HG03460 (cell line): Measurements from ENCODE around the gene TNIK.

Experiments
- ATAC-seq: cut with Tn5 transposase; IDR thresholded peaks from one replicate; pipeline ENCODE4 v1.9.1; 2021; ENCODE audit not compliant: unreplicated experiment

Gene TNIK

DNA sequence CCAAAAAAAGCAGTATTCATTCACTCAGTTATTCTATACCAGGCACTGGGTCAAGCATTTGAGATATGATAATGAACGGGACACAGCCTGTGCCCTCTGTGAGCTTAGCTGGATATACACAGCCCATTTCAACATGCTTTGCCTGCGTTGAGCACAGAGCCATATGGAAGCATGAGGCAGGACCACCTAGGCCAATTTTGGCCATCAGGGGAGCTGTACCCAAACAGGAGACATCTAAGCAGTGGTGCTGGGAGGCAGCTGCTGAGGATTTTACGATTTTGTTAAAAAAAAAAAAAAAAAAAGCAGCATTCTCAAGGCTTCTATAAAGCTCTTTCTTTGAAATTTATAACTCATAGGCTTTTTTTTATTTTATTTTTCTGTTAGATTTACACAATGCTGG, 346.5 kb downstream of the TNIK start:
- ATAC-seq = no peak

DNA sequence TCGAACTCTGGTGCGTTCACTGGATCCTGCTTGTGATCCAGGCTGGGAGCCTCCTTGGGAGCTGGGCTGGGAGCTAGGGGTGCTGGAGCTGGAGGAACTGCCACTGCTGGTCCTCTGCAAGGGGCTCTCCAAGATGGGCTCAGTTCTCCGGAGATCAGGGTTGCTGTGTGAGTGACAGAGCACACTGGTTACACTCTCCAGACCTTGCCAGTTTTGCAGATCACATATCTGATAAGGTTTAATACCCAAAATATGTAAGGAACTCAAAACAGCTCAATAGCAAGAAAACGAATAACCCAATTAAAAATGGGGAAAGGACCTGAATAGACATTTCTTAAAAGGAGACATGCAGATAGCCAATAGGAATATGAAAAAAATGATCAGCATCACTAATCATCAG, 349.5 kb downstream of the TNIK start:
- no peak for ATAC-seq

DNA sequence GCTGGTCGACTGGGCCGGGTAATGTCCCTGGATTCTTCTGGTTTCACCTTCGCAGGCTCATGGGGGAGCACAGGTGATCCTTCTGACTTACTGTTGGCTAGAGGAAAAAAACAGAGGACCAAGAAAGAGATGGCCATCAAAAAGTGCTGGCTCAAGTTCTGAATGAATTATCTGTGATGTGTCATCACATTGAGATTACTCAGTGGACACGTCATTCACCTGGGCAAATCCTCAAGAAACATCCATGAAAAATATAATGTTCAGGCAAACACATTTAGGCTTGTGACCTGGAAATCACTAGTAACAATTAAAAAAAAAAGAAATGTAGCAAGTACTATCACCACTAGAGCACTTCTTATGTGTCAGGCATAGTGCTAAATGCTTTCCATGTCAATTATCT, 352.1 kb downstream of the TNIK start:
- no peak for ATAC-seq

DNA sequence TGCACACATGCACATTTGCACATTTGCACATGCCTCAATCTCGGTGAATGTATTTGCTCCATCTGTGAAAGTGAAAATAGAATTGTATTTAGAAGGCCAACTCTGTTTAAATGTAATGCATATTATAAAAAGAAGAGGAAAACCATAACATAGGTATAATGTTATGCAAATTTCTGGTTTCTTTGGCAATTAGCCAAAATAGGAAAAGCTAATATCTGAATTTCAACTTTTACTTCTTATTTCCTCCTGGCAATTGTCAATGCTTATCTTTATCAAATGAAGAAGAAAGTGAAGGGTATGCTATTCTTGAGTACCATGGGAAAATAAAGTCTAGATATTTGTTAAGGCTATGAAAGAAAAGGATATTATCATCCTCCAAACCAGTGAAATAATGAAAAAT, 357.0 kb downstream of the TNIK start:
- no peak for ATAC-seq

DNA sequence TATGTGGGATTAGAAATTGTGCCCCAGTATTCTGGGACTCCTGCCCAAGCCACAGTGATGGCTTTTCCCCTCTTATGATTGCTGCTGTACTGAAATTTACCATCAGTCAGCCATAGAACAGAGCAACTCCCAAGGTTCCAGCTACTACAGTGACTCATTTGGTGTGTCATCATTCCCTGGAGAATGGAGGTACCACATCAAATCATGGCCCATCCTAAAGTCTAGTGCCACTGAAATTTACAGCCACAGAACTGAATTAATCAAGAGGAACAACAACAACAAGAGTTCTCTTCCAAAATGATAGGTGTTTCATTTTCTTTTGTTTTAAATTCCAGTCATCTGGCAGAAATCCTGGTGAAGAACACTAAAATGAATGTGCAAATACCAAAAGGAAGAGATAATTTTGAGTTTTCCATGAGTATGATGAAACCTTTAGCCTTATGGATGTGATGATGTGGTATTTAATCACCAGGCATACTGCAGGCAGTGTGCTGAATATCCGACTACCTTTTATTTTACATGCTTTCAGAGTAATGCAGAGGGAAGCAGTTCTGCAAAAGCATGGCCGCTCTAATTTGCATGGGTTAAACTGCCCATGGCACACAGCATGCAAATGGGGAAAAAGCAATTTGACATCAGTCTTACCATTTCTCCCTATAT, 358.1 kb downstream of the TNIK start:
- no peak for ATAC-seq

DNA sequence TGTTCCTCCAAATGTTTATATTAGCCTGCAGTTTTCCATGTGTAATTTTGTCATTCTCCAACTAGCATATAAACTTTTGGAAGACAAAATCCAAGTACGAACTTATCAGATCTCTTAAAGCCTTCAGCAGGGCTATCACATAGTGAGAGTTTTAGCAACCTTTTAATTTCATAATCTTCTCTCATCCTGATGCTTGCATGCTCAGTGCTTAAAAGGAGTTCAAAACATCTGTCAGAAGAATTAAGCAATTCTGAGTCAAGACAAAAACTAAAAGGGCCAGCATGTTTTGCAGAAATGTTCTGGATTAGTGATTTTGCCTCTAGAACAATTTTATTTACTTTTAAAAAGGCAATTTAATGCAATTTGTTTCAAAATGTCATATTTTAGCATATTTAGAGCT, 360.3 kb downstream of the TNIK start:
- no peak for ATAC-seq

DNA sequence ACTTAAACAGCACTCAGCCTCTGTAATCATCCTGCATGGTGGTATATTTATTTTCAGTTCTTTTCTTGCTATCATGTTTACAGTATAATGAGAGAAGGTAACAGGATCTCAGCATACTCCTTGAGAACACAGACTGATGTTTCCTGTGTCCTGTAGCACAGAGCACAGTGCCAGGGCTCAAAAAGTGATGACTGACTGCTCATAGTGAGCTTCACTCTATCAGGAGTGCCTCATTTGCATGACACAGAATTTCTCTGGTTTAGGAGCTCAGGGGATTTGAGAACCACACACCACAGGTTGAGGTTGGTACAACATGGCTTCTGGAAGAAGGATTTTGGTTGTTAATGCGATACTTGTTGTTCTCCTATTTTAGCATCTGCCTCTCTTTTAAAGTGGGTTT, 365.1 kb downstream of the TNIK start:
- ATAC-seq = peak; percentile 88

DNA sequence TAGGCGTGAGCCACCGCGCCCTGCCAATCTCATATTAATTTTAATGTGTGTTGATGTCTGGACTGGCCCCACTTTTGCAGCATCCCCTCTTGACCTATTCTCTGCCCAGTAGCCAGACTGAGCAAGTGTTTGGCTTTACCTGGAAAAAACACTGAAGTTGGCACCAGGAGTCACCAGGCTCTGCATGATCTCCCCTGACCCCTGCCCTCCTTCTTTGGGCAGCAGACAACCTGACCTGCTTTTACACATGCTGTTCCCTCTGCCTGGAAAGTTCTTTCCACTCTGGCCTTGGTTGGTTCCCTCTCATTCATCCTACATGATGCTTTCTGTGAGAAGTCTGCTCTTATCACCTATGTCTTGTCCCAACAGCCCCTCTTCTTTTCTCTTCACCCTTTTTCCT, 365.8 kb downstream of the TNIK start:
- ATAC-seq = no peak

DNA sequence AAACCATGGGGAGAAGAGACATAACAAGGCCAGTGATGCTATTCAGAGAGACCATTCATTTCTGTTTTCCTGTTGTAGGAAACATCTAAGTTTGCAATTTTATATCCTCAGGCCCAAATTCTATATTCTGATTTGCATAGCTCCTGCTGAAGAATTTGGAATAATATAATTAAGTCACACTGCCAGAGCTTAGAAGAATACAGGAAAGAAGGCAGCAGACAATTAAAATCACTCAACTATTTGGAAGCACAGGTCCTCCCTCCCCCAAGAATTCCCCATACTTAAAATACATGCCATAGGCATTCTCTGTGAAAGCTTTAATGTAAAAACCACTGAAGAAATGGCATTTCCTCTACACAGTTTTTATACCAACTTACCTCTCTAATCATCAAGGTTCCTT, 366.7 kb downstream of the TNIK start:
- ATAC-seq = no peak

DNA sequence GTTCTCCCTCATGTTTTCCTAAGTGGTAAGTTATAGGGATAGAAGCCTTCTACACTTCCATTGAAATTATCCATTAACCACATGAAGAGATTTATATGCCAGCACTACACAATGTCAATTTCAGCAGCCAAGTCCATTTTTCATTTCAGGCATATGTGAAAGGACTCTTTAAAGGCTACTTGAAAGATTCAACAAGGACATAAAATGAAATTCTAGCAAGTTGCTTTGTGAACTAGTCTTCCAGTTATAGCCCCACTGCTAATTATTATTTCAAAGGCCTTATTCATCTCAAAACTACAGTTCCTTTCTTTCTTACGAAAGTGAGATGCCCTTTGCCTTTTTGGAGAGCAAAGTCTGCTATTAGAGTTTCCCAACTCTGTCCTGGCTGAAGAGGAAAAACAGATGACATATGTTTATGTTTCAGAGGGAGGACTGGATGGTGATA, 367.7 kb downstream of the TNIK start:
- ATAC-seq = no peak

DNA sequence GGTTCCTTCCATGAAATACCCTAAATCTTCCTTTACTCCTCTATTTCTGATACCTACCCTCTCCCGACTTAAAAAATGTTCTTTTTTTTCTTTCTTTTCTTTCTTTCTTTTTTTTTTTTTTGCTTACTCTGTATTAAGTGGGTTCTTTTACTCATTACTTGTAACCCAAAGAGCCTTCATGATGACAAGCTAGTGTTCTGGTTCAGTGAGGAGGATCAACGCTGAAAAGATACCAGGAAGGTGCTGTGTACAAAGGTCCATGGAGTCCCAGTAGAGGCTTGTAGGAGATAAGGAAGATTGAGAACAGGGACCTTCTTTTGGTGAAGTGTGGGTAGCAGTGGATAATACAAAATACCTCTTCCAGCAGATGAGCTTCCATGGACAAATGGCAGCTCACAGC, 369.9 kb downstream of the TNIK start:
- ATAC-seq = no peak

DNA sequence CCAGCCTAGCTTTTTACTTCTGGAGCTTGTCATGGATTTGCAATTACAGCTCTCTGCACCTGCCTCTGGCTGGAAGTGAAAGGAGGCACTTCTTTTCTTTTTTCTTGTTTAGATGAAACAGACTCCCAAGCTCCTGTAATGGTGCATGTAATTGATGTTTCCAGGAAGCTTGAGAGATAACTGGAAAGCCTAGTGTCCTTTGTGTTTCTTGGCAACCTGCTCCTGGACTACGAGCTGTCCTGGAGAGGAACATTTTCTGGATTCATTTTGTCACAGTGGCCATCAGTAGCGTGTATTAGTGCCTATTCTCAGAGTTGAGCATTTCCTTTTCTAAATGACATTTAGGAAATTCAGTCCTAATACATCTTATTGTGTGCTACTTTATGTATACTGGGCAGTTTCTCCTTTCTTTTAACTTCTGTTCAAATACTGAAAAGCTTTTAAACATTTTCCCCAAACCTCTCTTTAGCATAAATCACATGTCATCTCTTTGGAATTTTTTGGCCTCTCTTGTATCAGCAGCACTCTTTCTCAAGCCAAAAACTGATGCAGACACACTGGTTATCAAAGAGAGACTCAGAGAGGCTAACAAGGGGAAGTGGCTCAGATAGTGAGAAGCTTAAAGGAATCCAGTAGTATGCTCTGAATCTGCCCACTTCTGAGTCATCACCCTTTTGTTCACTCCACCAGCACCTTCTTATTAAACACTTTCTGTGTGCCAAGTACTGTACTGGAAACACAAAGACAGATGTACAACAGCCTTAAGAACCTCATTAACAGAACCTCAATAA, 371.0 kb downstream of the TNIK start:
- ATAC-seq = no peak

DNA sequence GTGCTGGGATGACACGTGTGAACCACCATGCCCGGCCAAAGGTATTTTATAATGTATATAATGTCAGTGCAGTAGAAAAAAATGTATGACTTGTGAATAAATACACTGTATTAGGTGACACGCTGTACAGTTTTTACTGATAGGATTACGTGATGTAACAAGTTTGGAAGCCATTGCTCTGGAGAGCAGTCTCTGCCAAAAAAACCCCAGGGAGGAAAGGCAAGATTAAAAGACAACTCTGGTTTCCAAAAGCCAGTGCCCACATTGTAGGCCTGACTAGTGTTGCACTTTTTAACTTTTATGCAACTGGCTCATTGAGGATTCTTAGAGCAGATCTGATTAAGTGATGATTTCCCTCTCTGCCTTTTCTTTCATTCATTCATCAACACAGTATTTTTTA, 371.7 kb downstream of the TNIK start:
- ATAC-seq = no peak

DNA sequence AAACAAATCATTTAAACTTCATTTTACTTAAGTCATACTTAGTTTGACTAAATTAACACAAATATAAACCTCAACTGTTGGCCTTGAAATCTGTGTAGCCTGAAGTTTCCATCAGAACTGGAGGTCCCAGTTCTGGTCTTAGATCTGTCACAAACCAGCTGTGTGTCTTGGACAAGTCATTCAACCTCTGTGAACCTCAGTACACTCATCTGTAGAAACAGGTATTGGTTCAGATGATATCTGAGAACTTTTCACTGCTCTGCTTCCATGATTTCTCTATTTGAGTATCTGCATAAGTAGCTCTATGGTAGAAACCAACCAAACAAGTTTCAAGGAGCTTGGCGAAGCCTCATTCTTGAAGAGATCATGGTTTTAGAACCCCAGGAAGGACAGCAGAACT, 373.3 kb downstream of the TNIK start:
- ATAC-seq = no peak

DNA sequence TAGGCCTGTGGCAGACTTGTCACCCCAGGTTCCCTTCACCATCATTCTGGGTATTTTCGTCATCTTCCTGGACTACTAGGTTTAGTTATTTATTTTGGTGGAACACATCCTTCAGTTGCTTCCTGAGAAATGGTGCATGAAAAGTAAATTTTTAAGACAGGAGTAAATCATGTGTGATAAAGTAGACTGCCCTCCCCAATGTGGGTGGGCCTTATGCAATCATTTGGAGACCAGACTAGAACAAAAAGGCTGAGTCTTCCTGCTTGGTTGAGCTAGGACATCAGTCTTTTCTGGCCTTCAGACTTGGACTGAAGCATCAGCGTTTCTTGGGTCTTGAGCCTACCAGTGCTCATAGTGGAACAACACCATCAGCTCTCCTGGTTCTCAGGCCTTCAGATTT, 382.9 kb downstream of the TNIK start:
- no peak for ATAC-seq

DNA sequence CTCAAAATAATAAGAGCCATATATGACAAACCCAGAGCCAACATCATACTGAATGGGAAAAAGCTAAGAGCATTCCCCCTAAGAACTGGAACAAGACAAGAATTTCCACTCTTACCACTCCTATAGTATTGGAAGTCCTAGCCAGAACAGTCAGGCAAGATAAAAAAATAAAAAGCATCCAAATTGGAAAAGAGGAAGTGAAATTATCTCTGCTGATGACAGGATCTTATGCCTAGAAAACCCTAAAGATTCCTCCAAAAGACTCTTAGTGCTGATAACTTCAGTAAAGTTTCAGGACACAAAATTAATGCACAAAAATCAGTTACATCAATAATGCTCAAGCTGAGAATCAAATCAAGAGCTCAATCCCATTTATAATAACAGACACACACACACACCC, 387.8 kb downstream of the TNIK start:
- ATAC-seq = no peak

DNA sequence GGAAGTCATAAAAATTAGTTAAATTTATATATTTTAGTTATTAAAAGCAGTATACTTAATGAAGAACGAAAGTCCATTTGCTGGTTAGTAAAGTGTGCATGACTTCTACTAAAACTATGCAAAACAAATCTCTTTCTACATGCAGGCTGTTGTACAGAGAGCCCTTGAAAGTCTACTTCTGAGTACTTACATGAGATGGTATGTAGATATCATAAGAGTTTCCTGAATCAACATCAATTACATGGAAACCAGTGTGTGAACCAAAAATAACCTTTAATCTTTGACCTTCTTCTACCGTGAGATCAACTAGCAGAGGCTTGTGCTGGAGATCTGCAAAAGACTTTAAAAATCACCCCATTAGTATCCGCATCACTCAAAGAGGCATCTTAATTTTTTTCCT, 391.5 kb downstream of the TNIK start:
- ATAC-seq = no peak

DNA sequence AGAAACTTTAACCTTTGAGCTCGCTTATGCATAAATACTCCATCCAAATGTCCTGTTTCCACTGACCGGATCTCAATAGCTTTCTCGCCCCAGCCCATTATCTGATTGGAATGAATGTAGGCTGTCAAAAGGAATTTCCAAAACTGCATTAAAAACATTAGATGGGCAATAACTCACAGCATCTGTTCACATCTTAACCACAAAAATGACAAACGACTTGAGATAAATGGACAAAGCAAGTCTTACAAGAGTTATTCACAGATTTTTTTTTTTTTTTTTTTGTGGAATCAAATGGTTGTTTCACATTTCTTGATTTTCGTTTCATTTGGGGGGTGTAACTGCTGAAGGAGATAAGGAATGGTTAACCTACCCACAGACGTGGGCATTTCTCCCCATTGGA, 394.0 kb downstream of the TNIK start:
- ATAC-seq = no peak

DNA sequence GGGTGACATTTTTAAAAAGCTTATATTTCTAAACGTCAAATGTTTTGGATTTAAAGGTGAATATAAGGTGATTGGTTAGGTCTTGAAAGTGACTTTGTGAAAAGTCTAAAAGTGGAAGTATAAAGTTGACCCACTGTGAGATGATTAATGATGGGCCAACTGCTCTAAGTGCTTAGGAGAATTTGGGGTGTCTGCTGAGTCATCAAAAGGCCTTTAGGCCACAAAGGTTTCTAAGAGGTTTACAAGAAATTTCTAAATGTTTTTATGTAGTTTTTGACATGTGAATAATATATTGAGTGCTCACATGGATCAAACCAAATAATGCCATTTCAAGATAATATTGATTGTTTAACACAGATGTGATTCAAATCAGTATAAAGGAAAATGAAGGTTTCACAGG, 394.5 kb downstream of the TNIK start:
- ATAC-seq = no peak

DNA sequence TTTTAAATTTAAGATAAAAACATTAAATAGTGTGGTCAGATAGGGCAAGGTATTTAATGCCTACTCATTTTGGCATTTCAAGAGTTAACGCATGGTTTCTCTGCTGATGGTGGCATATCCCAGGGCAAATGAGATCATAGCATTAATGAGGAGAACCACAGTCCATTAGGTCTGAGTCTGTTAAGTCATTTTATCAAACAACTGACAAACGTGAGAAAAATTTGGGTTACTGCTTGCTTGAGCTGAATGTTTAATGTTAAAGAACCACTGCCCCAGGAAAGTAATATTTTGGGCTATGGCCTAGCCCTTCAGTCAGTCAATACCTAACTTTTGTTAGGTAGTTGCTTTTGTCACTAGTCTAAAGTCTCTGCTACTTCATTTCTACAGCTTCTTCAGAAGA, 395.7 kb downstream of the TNIK start:
- no peak for ATAC-seq

DNA sequence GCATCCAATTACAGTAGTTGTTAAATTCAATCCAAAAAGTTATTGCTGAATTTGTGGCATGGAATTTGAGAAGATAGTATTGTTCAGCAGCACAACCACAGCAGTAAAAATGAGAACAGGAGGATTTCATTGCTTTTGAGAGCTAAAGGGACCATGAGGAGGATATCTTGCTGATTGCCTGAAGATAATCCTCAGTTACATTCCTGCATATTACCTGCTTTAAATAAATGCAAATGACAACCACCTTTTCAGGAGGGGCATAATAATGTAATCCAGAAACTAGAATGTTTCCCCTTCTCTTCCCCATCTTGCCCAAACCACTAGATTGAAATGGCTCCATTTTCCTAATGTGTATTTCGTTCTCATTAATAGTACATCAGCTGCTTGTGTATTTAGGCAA, 398.5 kb downstream of the TNIK start:
- ATAC-seq = no peak

DNA sequence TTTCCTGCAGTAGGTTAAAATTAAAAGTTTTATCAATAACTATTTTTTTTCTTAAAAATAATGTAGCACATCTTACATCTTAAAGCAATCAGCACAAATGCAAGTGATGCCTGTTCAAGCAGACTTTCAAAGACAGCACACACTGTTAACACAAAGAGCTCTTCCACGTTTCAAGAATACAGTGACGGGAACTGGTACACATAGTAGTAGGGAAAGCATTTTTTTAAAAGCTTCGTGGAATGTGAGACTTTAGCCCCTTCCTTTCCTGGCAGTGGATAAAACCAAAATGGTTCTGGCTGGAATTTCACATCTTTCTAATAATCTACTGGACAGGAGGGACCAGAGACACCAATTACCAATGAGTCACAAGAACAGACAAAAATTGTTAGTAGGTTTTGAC, 400.2 kb downstream of the TNIK start:
- no peak for ATAC-seq
